ENCODE data around the gene RTP5. TPM values are rescaled to one million over a fixed set of nuclear protein-coding genes. Genes with fewer than 3 reads are reported as not detected.
"Not testable (repeated sequence)": the region's sequence is repeated elsewhere in the genome, so short reads cannot be mapped to it uniquely, and the experiment has no call there.

The RTP5 gene
- total RNA-seq, 1 donor from 2014 or later = not detected

GRCh38 chr2:241913703-241914102 is 44.2 kb downstream of the RTP5 start:
- H3K4me3 ChIP-seq = no peak overlapping the region
- H3K4me1 ChIP-seq = no peaks in the 10 kb centered on the region
- H3K27ac ChIP-seq (replicated peaks) = no peak overlapping the region
- TF ChIP-seq CTCF (IDR thresholded peaks at IDR 0.05; ENCODE audit: borderline replicate concordance) = no peak
- no peaks in the 10 kb centered on the region for H3K36me3 ChIP-seq
- peaks cover 34% of the 10 kb centered on the region for H3K27me3 ChIP-seq (ENCODE audit: low read depth)
- intact Hi-C loops (cut with micrococcal nuclease) = no loop called here
- DNase-seq = no peak
- peaks cover 17% of the 10 kb centered on the region for H3K9me3 ChIP-seq (replicated peaks)

- H3K9me3 ChIP-seq (replicated peaks) = peaks cover 17% of the 10 kb centered on the region
- no peaks in the 10 kb centered on the region for H3K36me3 ChIP-seq
- no peak overlapping the region for H3K27ac ChIP-seq (replicated peaks)
- no peak for DNase-seq
- TF ChIP-seq CTCF (IDR thresholded peaks at IDR 0.05; ENCODE audit: borderline replicate concordance) = no peak
- H3K4me1 ChIP-seq = no peaks in the 10 kb centered on the region
- no peak overlapping the region for H3K4me3 ChIP-seq
- peaks cover 26% of the 10 kb centered on the region for H3K27me3 ChIP-seq (ENCODE audit: low read depth)
- intact Hi-C loops (cut with micrococcal nuclease) = no loop called here
These were observed 45.0 kb downstream of the RTP5 start for GRCh38 chr2:241914542-241914941.

GRCh38 chr2:241921631-241922030 is 52.1 kb downstream of the RTP5 start:
- H3K27ac ChIP-seq (replicated peaks); H3K36me3 ChIP-seq; DNase-seq; H3K4me1 ChIP-seq; H3K27me3 ChIP-seq (ENCODE audit: low read depth); intact Hi-C loops (cut with micrococcal nuclease); H3K9me3 ChIP-seq (replicated peaks); H3K4me3 ChIP-seq: not testable (repeated sequence)

GRCh38 chr2:241922411-241922810 is 52.9 kb downstream of the RTP5 start:
- intact Hi-C loops (cut with micrococcal nuclease) = no loop called here

GRCh38 chr2:241922816-241923601 is 53.5 kb downstream of the RTP5 start:
- H3K4me3 ChIP-seq; H3K36me3 ChIP-seq; DNase-seq; H3K4me1 ChIP-seq; H3K27ac ChIP-seq (replicated peaks); H3K9me3 ChIP-seq (replicated peaks); intact Hi-C loops (cut with micrococcal nuclease): not testable (repeated sequence)
- H3K27me3 ChIP-seq (ENCODE audit: low read depth) = peaks cover 12% of the 10 kb centered on the region

More at GRCh38 chr2:241922411-241922810, 52.9 kb downstream of the RTP5 start:
- DNase-seq = no peak
- no peak overlapping the region for H3K4me3 ChIP-seq
- no peaks in the 10 kb centered on the region for H3K9me3 ChIP-seq (replicated peaks)
- no peaks in the 10 kb centered on the region for H3K36me3 ChIP-seq
- TF ChIP-seq CTCF (IDR thresholded peaks at IDR 0.05; ENCODE audit: borderline replicate concordance) = no peak
- no peak overlapping the region for H3K27ac ChIP-seq (replicated peaks)
- no peaks in the 10 kb centered on the region for H3K4me1 ChIP-seq
- H3K27me3 ChIP-seq (ENCODE audit: low read depth) = peaks cover 11% of the 10 kb centered on the region

Other genes with a start within 250 kb of the RTP5 start
- 68.8 TPM for gene THAP4, start 232.6 kb upstream of the RTP5 start, total RNA-seq
- 39.9 TPM for gene ATG4B, start 232.0 kb upstream of the RTP5 start, total RNA-seq
- 10.6 TPM for gene DTYMK, start 182.9 kb upstream of the RTP5 start, total RNA-seq
- 20.0 TPM for gene ING5, start 167.7 kb upstream of the RTP5 start, total RNA-seq
- 17.8 TPM for gene D2HGDH, start 135.1 kb upstream of the RTP5 start, total RNA-seq
- not detected for gene GAL3ST2, start 92.9 kb upstream of the RTP5 start, total RNA-seq
- not detected for gene NEU4, start 60.5 kb upstream of the RTP5 start, total RNA-seq
- 3.3 TPM for gene PDCD1, start 10.8 kb upstream of the RTP5 start, total RNA-seq